AG09309 (cell line): ENCODE data around the gene USP11.
A peak's percentile ranks its signal among the peaks of the same experiment; 100 is the strongest.

ENCODE experiments used
- DNase-seq: peaks from one replicate; pipeline ENCODE4 v3.0.0-alpha.2; 2010; ENCODE audit warnings: low read depth
- H3K4me3 ChIP-seq: 2 replicates; pipeline ENCODE4 v1.5.1; 2011; ENCODE audit warnings: mild to moderate bottlenecking, low read depth, low read length, moderate library complexity; ENCODE audit not compliant: control insufficient read depth
- CTCF ChIP-seq: IDR thresholded peaks from 2 replicates; pipeline ENCODE4 v1.5.1; 2011; ENCODE audit warnings: mild to moderate bottlenecking, low read depth, low read length, inconsistent platforms; ENCODE audit not compliant: insufficient read depth, control insufficient read depth; ENCODE audit errors: missing control alignments

Gene USP11

DNA sequence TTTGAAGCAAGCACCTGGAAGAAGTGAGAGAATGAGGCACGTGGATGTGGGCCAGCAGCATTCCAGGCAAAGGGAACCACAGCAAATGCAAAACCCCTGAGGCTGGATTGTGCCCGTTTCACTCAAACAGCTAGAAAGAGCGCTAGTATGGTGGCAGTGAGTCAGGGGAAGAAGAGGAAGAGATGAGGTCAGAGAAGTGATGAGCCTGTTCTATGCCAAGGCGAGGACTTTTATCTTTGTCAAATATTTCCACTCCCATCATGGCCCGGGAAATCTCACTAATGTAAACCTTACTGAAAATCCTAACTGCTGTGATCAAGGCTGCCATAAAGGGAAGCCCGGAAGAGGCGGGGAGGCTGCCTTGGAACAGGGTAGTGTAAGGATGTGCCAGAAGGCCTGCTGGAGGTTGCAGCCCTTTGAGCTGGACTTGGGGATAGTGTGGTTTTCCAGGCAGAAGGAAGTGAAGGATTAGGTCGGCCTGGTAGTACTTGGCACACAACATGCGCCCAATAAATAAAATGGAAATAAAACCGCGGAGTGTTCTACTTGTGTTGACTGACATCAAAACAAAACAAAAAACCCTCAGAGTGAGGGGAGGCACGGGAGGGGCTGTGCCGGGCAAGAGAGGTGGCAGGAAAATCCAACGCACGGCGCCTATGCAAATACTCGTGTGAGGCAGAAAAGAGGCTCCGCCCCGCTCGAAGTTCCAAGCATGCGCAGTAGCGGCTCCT, 15.5 kb upstream of the USP11 start:
- DNase-seq: no peak
- TF ChIP-seq CTCF: no peak
- no peak overlapping the region; the same call in 1 of the 2 replicates for H3K4me3 ChIP-seq

DNA sequence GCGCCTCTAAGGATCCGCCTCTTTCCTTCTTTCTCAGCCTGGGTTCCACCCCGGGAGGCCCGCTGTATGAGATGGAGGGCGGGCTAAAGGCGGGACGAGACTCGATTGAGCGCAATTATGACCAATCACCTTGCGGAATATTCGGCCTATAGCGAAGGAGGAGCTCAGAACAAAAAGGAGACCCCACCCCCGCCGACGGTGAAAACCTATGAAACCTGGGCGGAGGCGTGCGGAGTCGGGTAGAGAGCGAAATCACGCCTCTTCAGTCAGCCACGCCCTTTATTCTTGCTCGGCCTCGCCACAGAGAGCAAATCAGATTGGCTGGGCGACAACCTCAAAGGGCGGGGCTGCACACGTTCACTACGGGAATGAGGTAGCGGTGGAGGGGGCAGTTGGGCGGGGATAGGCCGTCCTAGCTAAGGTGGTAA, 14.9 kb upstream of the USP11 start:
- H3K4me3 ChIP-seq: peak overlapping the region; percentile 88
- peak; percentile 96 for DNase-seq
- no peak for TF ChIP-seq CTCF

GRCh38 chrX:47218280-47218919, 14.4 kb upstream of the USP11 start, which contains the start of gene CDK16:
CDK16 (plus strand) TSS chrX:47218681; CDS start chrX:47223558, 4,877 bp downstream.
- no peak for TF ChIP-seq CTCF
- H3K4me3 ChIP-seq: peak within 1 kb of the TSS; percentile 88
- peak; percentile 47 for DNase-seq

- DNase-seq: no peak
- TF ChIP-seq CTCF: no peak
- peak overlapping the region; percentile 88 for H3K4me3 ChIP-seq
Measured at GRCh38 chrX:47218920-47219815, 13.6 kb upstream of the USP11 start.

- no peak overlapping the region for H3K4me3 ChIP-seq
- TF ChIP-seq CTCF: no peak
Measured at GRCh38 chrX:47221756-47222155, 11.1 kb upstream of the USP11 start.

GRCh38 chrX:47222751-47223350, 10.0 kb upstream of the USP11 start:
- DNase-seq: no peak
- H3K4me3 ChIP-seq: no peak overlapping the region
- no peak for TF ChIP-seq CTCF

More at GRCh38 chrX:47221756-47222155, 11.1 kb upstream of the USP11 start:
- DNase-seq: no peak
